ENCODE results near the gene NUDT8.
"Not testable (repeated sequence)": the region's sequence is repeated elsewhere in the genome, so short reads cannot be mapped to it uniquely, and the experiment has no call there.

Gene NUDT8

DNA sequence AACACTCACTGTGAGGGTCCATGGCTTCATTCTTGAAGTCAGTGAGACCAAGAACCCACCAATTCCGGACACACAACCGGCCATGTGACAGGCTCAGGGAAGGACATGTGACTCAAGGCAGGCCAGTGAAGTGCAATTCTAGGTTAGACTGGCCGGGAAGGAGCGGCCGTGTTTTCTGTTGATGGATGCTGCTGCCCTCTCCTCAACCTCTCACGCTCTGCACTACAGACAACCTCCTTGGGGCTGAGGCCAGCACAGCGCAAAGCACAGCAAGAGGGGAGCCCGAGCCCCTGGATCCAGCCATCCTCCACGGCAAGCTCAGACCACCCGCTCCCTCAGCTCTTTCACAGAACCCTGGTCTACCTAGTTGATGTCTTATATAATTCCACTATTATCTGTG is 2.8 kb downstream of the NUDT8 start:
- Histone ChIP-seq H3K36me3 (no peaks in the 10 kb centered on the region), H3K4me1 (no peaks in the 10 kb centered on the region), H3K9me3 (no peaks in the 10 kb centered on the region), H3K27me3 (no peaks in the 10 kb centered on the region), H3K4me3 (ENCODE audit: low read depth, low read length) (no peak overlapping the region)
- TF ChIP-seq, protein P1, sequence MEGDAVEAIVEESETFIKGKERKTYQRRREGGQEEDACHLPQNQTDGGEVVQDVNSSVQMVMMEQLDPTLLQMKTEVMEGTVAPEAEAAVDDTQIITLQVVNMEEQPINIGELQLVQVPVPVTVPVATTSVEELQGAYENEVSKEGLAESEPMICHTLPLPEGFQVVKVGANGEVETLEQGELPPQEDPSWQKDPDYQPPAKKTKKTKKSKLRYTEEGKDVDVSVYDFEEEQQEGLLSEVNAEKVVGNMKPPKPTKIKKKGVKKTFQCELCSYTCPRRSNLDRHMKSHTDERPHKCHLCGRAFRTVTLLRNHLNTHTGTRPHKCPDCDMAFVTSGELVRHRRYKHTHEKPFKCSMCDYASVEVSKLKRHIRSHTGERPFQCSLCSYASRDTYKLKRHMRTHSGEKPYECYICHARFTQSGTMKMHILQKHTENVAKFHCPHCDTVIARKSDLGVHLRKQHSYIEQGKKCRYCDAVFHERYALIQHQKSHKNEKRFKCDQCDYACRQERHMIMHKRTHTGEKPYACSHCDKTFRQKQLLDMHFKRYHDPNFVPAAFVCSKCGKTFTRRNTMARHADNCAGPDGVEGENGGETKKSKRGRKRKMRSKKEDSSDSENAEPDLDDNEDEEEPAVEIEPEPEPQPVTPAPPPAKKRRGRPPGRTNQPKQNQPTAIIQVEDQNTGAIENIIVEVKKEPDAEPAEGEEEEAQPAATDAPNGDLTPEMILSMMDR (IDR thresholded peaks at IDR 0.05; ENCODE audit: low read depth, low read length) = no peak
- no peak for DNase-seq

DNA sequence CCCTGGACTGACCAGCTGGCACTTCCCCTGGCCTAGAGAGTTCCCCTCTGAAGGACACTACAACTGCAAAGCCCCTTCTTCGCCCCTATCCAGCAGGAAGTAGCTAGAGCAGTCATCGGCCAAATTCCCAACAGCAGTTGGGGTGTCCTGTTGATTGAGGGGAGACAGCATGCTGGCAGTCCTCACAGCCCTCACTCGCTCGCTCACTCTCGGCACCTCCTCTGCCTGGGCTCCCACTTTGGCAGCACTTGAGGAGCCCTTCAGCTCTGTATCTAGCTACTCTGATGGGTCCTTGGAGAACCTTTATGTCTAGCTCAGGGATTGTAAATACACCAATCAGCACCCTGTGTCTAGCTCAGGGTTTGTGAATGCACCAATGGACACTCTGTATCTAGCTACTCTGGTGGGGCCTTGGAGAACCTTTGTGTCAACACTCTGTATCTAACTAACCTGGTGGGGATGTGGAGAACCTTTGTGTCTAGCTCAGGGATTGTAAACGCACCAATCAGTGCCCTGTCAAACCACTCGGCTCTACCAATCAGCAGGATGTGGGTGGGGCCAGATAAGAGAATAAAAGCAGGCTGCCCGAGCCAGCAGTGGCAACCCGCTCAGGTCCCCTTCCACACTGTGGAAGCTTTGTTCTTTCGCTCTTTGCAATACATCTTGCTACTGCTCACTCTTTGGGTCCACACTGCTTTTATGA is 3.5 kb downstream of the NUDT8 start:
- not testable (repeated sequence) for DNase-seq; H3K9me3 ChIP-seq; H3K4me1 ChIP-seq; H3K27me3 ChIP-seq; H3K4me3 ChIP-seq (ENCODE audit: low read depth, low read length); H3K36me3 ChIP-seq

- not testable (repeated sequence) for H3K27me3 ChIP-seq; H3K4me1 ChIP-seq; H3K36me3 ChIP-seq; DNase-seq; H3K9me3 ChIP-seq; H3K4me3 ChIP-seq (ENCODE audit: low read depth, low read length)
Observed at GRCh38 chr11:67623795-67624194, 5.9 kb downstream of the NUDT8 start.

DNA sequence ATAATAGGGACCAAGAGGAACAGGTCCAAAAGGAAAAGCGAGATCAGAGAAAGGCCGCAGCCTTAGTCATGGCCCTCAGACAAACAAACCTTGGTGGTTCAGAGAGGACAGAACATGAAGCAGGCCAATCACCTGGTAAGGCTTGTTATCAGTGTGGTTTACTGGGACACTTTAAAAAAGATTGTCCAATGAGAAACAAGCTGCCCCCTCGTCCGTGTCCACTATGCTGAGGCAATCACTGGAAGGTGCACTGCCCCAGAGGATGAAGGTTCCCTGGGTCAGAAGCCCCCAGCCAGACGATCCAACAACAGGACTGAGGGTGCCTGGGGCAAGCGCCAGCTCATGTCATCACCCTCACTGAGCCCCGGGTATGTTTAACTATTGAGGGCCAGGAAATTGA is 6.8 kb downstream of the NUDT8 start:
- H3K4me3 ChIP-seq (ENCODE audit: low read depth, low read length); H3K9me3 ChIP-seq; DNase-seq; H3K27me3 ChIP-seq; H3K4me1 ChIP-seq; H3K36me3 ChIP-seq: not testable (repeated sequence)

DNA sequence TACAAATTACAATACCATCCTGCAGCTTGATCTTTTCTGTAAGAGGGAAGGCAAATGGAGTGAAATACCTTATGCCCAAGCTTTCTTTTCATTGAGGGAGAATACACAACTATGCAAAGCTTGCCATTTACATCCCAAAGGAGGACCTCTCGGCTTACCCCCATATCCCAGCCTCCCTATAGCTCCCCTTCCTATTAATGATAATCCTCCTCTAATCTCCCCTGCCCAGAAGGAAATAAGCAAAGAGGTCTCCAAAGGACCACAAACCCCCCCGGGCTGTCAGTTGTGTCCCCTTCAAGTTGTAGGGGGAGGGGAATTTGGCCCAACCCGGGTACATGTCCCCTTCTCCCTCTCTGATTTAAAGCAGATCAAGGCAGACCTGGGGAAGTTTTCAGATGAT is 7.8 kb downstream of the NUDT8 start:
- H3K4me1 ChIP-seq; H3K27me3 ChIP-seq; H3K9me3 ChIP-seq; H3K36me3 ChIP-seq; H3K4me3 ChIP-seq (ENCODE audit: low read depth, low read length); DNase-seq: not testable (repeated sequence)

DNA sequence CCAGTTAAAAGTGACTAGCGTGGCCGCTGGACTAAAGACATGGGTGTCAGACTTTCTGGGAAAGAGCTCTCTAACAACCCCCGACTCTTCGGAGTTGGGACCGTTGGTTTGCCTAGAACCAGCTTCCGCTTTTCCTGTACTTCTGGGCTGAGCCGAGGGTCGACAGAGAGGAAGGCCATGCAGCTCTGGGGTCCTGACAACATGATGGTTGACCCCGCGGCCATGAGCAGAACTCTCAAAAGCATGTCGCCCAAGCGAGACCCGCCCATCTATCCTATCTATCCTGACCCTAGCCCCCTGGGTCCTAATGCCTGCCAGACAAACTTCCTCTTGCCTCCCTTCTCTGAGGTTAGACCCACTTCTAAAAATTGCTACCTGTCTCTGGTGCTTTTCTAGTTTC is 9.1 kb downstream of the NUDT8 start:
- not testable (repeated sequence) for H3K4me1 ChIP-seq, H3K36me3 ChIP-seq, H3K27me3 ChIP-seq, H3K9me3 ChIP-seq
- DNase-seq = peak; percentile 67
- peak overlapping the region; percentile 61 for H3K4me3 ChIP-seq (ENCODE audit: low read depth, low read length)

DNA sequence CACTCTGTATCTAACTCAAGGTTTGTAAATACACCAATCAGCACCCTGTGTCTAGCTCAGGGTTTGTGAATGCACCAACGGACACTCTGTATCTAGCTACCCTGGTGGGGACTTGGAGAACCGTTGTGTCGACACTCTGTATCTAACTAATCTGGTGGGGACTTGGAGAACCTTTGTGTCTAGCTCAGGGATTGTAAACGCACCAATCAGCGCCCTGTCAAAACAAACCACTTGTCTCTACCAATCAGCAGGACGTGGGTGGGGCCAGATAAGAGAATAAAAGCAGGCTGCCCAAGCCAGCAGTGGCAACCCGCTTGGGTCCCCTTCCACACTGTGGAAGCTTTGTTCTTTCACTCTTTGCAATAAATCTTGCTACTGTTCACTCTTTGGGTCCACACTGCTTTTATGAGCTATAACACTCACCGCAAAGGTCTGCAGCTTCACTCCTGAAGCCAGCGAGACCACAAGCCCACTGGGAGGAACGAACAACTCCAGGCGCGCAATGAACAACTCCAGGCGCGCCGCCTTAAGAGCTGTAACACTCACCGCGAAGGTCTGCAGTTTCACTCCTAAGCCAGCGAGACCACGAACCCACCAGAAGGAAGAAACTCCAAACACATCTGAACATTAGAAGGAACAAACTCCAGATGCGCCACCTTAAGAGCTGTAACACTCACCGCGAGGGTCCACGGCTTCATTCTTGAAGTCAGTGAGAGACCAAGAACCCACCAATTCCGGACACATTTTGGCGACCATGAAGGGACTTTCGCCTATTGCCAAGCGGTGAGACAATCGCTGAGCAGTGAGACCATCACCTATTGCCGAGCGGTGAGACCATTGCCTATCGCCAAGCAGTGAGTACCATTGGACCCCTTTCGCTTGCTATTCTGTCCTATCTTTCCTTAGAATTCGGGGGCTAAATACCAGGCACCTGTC is 9.8 kb downstream of the NUDT8 start:
- H3K4me1 ChIP-seq, DNase-seq, H3K9me3 ChIP-seq, H3K27me3 ChIP-seq, H3K36me3 ChIP-seq: not testable (repeated sequence)
- peak overlapping the region; percentile 61 for H3K4me3 ChIP-seq (ENCODE audit: low read depth, low read length)

DNA sequence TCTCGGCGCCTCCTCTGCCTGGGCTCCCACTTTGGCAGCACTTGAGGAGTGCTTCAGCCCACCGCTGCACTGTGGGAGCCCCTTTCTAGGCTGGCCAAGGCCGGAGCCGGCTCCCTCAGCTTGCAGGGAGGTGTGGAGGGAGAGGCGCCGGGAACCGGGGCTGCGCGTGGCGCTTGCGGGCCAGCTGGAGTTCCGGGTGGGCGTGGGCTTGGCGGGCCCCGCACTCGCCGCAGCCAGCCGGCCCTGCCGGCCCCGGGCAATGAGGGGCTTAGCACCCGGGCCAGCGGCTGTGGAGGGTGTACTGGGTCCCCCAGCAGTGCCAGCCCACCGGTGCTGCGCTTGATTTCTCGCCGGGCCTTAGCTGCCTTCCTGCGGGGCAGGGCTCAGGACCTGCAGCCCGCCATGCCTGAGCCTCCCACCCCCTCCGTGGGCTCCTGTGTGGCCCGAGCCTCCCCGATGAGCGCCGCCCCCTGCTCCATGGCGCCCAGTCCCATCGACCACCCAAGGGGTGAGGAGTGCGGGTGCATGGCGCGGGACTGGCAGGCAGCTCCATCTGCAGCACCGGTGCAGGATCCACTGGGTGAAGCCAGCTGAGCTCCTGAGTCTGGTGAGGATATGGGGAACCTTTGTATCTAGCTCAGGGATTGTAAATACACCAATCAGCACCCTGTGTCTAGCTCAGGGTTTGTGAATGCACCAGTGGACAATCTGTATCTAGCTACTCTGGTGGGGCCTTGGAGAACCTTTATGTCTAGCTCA is 10.7 kb downstream of the NUDT8 start:
- H3K4me1 ChIP-seq; H3K27me3 ChIP-seq; H3K4me3 ChIP-seq (ENCODE audit: low read depth, low read length); H3K36me3 ChIP-seq; H3K9me3 ChIP-seq; DNase-seq: not testable (repeated sequence)

GRCh38 chr11:67617243-67617953 is 12.3 kb downstream of the NUDT8 start:
- DNase-seq = no peak
- H3K4me3 ChIP-seq (ENCODE audit: low read depth, low read length) = no peak overlapping the region
- TF ChIP-seq, protein P1 (IDR thresholded peaks at IDR 0.05; ENCODE audit: low read depth, low read length) = no peak
- no peaks in the 10 kb centered on the region for H3K27me3 ChIP-seq
- H3K4me1 ChIP-seq = peaks cover 3% of the 10 kb centered on the region; the same call in 1 of the 2 replicates
- no peaks in the 10 kb centered on the region for H3K9me3 ChIP-seq
- no peaks in the 10 kb centered on the region; the same call in 1 of the 2 replicates for H3K36me3 ChIP-seq
